K562 (cell line): Measurements from ENCODE around the gene ADAMTS2.

Source experiments
- CTCF ChIP-seq, 3 experiments: IDR thresholded peaks in 2 of 3; conservative IDR thresholded peaks in 1 of 3; 2 replicates each; pipeline ENCODE4 v1.5.1; 2011 to 2012; ENCODE audit warnings: low read length in 3 of 3, mild to moderate bottlenecking in 3 of 3, control low read depth in 2 of 3, improper control_type of control experiment in 1 of 3, inconsistent platforms in 1 of 3, low read depth in 1 of 3, mixed read lengths in 1 of 3, moderate library complexity in 1 of 3; ENCODE audit not compliant: insufficient read depth in 2 of 3
- EZH2 ChIP-seq: IDR thresholded peaks from 2 replicates; pipeline ENCODE4 v1.6.1; 2012; ENCODE audit warnings: low read depth, mild to moderate bottlenecking, inconsistent platforms, low read length, borderline replicate concordance
- HDGF ChIP-seq: fragments of 450-650 bp; IDR thresholded peaks from 2 replicates; pipeline ENCODE4 v1.6.1; 2016
- HNRNPL ChIP-seq: fragments of 200-400 bp; formaldehyde crosslinking; IDR thresholded peaks from 2 replicates; pipeline ENCODE4 v1.6.1; 2017; ENCODE audit warnings: low read depth, mild to moderate bottlenecking, low read length
- POLR2A ChIP-seq: fragments of 450-650 bp; conservative IDR thresholded peaks from 2 replicates; pipeline ENCODE4 v1.6.1; 2016
- RBBP5 ChIP-seq: fragments of 200-600 bp; sonication (generic); IDR thresholded peaks from 2 replicates; pipeline ENCODE4 v1.6.1; 2012; ENCODE audit warnings: borderline replicate concordance, mild to moderate bottlenecking, low read length, control low read depth, inconsistent platforms; ENCODE audit not compliant: insufficient read depth, poor library complexity, severe bottlenecking
- ZFX ChIP-seq: sonication (generic); formaldehyde crosslinking; IDR thresholded peaks from 2 replicates; pipeline ENCODE4 v1.8.0; 2022; ENCODE audit warnings: mild to moderate bottlenecking, missing genetic modification reagents, moderate library complexity
- ZNF407 ChIP-seq: fragments of 450-650 bp; IDR thresholded peaks from 2 replicates; pipeline ENCODE4 v1.6.1; 2016; ENCODE audit warnings: low read depth
- ZNF740 ChIP-seq, 3 experiments: fragments of 200-800 bp in 1 of 3; sonication (Bioruptor generic) in 1 of 3; sonication (generic) in 1 of 3; formaldehyde crosslinking in 1 of 3; IDR thresholded peaks; 2 replicates each; pipeline versions ENCODE4 v1.6.1 to v1.8.0; 2016 to 2022; ENCODE audit warnings: mild to moderate bottlenecking in 2 of 3, missing compliant biosample characterization in 2 of 3, missing genetic modification characterization in 2 of 3, missing genetic modification reagents in 1 of 3

- TF ChIP-seq RBBP5 (no peak), ZNF407 (no peak), CTCF (IDR thresholded peaks at IDR 0.05 in 2 of 3, conservative IDR thresholded peaks at IDR 0.05 in 1 of 3; ENCODE audit: insufficient read depth in 2 of 3, low read depth in 1 of 3, low read length in 3 of 3) (no peak), EZH2 (no peak), HNRNPL (no peak), POLR2A (no peak), ZFX (CRISPR knock-in tag) (no peak), ZNF740 (CRISPR knock-in tag; IDR thresholded peaks at IDR 0.05) (no peak), ZNF740 (tag; IDR thresholded peaks at IDR 0.05) (no peak), HDGF (no peak)
These were observed 82.9 kb downstream of the ADAMTS2 start for GRCh38 chr5:179262126-179262920.
